K562 (cell line): Measurements from ENCODE around the gene BSCL2. TPM values are rescaled to one million over a fixed set of nuclear protein-coding genes. Genes with fewer than 3 reads are reported as not detected.

Source experiments
- L3MBTL2 ChIP-seq: fragments of 450-650 bp; IDR thresholded peaks from 2 replicates; pipeline ENCODE4 v1.6.1; 2016; ENCODE audit warnings: mild to moderate bottlenecking, moderate library complexity
- NR1H2 ChIP-seq: sonication (generic); formaldehyde crosslinking; IDR thresholded peaks from 2 replicates; pipeline ENCODE4 v1.4.0; 2020; ENCODE audit warnings: mild to moderate bottlenecking, missing genetic modification reagents
- SP1 ChIP-seq: sonication (generic); formaldehyde crosslinking; IDR thresholded peaks from 2 replicates; pipeline ENCODE4 v1.8.1; 2022; ENCODE audit warnings: mild to moderate bottlenecking, missing genetic modification reagents
- ZNF3 ChIP-seq: fragments of 250-450 bp; sonication (Bioruptor Pico); IDR thresholded peaks from 2 replicates; pipeline ENCODE4 v1.5.0; 2021; ENCODE audit warnings: mild to moderate bottlenecking, moderate library complexity
- ZNF780A ChIP-seq: fragments of 250-450 bp; sonication (Bioruptor Pico); IDR thresholded peaks from 2 replicates; pipeline ENCODE4 v1.5.0; 2021; ENCODE audit warnings: mild to moderate bottlenecking
- polyA plus RNA-seq, 8 experiments: library from polyadenylated mRNA; depleted of rRNA in 4 of 8; stranded (reverse) in 5 of 8; unstranded in 3 of 8; fragments of >200 nt; fragmentation: Nextera tagmentation in 2 of 8; fragmentation: Illumina TruSeq in 1 of 8; extraction: Ambion mirVana in 2 of 8; extraction: Trizol in 1 of 8; gene quantifications; 2 replicates each; pipeline versions ENCODE4 v1.2.1 to v1.2.3, GENCODE V29; 2011 to 2014; ENCODE audit warnings: inconsistent platforms in 1 of 8, missing spikeins in 1 of 8
- total RNA-seq, 7 experiments: library from RNA; depleted of rRNA in 6 of 7; stranded (reverse); fragments of >200 nt in 6 of 7; fragmentation: Illumina TruSeq in 2 of 7; extraction: Trizol in 2 of 7; gene quantifications; 2 replicates each; pipeline versions ENCODE4 v1.2.1 to v1.2.3, GENCODE V29; 2011 to 2021; ENCODE audit warnings: low replicate concordance in 1 of 7
- TF ChIP-seq, protein P1 (sequence below): fragments of 450-650 bp; IDR thresholded peaks from 2 replicates; pipeline ENCODE4 v1.6.1; 2016; ENCODE audit warnings: borderline replicate concordance
- TF ChIP-seq, protein P2 (sequence below): sonication (generic); formaldehyde crosslinking; IDR thresholded peaks from 2 replicates; pipeline ENCODE4 v1.9.0; 2022; ENCODE audit warnings: mild to moderate bottlenecking, missing genetic modification reagents
- TF ChIP-seq, protein P3 (sequence below), 2 experiments: fragments of 200-800 bp in 1 of 2; sonication (Bioruptor generic) in 1 of 2; sonication (generic) in 1 of 2; formaldehyde crosslinking in 1 of 2; IDR thresholded peaks in 1 of 2; conservative IDR thresholded peaks in 1 of 2; 2 replicates each; pipeline versions ENCODE4 v1.5.0 to v1.6.1; 2016 to 2020; ENCODE audit warnings: missing compliant biosample characterization in 1 of 2, missing genetic modification characterization in 1 of 2, missing genetic modification reagents in 1 of 2
- TF ChIP-seq, protein P4 (sequence below), 2 experiments: fragments of 450-650 bp in 1 of 2; sonication (generic) in 1 of 2; formaldehyde crosslinking in 1 of 2; IDR thresholded peaks; 2 replicates each; pipeline versions ENCODE4 v1.7.1 to v1.9.0; 2016 to 2022; ENCODE audit warnings: inconsistent platforms in 1 of 2, mild to moderate bottlenecking in 1 of 2, missing genetic modification reagents in 1 of 2
- TF ChIP-seq, protein P5 (sequence below): sonication (generic); formaldehyde crosslinking; IDR thresholded peaks from 2 replicates; pipeline ENCODE4 v1.8.0; 2022; ENCODE audit warnings: mild to moderate bottlenecking, missing genetic modification reagents

BSCL2 gene
- total and polyA plus RNA-seq, 9 of the 15 experiments (the other 6 are each of a cell fraction or from before 2014, with no cell fraction given) = 18.9 to 51.7 (median 35.2) TPM

DNA sequence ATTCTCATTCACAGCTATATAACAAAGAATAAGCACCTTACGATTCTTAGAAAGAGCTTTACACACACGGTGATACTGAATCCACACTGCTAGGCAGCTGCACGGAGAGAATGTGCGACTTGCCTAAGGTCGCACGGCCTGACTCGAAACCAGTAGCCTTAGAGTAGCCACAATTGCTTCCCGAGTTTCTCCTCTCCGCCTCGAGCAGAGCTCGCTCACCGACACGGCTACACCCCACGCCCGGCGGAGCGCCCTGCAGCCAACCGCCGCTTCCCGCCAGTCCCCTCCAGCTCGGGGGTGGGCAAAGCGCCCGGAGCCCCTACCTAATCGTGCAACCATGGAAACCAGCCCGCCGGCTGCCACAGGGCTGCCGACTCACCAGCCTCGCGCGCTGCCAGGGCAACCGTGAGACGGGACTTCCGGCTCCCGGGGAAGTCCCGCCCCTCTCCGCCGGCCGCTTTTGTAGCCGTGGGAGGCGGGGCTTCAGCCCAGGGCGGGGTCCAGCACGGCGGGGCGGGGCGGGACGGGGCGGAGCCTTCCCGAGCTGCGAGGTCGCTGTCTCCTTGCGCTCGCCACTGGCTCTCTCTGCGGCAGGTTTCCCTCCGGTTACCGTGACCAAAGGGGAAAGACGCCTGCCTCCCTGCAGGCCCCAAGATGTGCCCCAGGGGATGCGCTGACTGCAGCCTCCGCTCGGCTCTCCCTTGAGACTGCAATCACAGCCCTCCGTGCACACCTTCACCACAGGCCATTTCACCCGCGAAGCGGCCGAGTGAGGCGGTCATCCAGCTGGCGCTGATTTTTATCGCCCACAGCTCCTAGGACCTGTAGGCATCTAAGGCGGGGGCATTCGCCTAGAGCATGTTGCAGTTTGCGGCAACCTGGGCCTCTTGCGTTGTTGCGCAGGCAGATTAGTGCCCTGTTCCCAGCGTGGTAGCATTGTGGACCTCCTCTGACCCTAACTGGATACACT, 1.1 kb downstream of the BSCL2 start (continued):
- TF ChIP-seq, protein P1, sequence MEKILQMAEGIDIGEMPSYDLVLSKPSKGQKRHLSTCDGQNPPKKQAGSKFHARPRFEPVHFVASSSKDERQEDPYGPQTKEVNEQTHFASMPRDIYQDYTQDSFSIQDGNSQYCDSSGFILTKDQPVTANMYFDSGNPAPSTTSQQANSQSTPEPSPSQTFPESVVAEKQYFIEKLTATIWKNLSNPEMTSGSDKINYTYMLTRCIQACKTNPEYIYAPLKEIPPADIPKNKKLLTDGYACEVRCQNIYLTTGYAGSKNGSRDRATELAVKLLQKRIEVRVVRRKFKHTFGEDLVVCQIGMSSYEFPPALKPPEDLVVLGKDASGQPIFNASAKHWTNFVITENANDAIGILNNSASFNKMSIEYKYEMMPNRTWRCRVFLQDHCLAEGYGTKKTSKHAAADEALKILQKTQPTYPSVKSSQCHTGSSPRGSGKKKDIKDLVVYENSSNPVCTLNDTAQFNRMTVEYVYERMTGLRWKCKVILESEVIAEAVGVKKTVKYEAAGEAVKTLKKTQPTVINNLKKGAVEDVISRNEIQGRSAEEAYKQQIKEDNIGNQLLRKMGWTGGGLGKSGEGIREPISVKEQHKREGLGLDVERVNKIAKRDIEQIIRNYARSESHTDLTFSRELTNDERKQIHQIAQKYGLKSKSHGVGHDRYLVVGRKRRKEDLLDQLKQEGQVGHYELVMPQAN = peak; percentile 85
- TF ChIP-seq NR1H2 (CRISPR knock-in tag) (peak; percentile 0; the same call in 1 of the 2 replicates), ZNF780A (CRISPR knock-in tag) (0 out of 2 replicates have a peak, but pooled peaks have one; percentile 23), ZNF3 (peak; percentile 67; the same call in 1 of the 2 replicates), L3MBTL2 (peak; percentile 69), SP1 (CRISPR knock-in tag) (peak; percentile 87)
- TF ChIP-seq, protein P2, sequence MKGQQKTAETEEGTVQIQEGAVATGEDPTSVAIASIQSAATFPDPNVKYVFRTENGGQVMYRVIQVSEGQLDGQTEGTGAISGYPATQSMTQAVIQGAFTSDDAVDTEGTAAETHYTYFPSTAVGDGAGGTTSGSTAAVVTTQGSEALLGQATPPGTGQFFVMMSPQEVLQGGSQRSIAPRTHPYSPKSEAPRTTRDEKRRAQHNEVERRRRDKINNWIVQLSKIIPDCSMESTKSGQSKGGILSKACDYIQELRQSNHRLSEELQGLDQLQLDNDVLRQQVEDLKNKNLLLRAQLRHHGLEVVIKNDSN (CRISPR knock-in tag) = peak; percentile 29
- TF ChIP-seq, protein P3, sequence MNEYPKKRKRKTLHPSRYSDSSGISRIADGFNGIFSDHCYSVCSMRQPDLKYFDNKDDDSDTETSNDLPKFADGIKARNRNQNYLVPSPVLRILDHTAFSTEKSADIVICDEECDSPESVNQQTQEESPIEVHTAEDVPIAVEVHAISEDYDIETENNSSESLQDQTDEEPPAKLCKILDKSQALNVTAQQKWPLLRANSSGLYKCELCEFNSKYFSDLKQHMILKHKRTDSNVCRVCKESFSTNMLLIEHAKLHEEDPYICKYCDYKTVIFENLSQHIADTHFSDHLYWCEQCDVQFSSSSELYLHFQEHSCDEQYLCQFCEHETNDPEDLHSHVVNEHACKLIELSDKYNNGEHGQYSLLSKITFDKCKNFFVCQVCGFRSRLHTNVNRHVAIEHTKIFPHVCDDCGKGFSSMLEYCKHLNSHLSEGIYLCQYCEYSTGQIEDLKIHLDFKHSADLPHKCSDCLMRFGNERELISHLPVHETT (CRISPR knock-in tag; conservative IDR thresholded peaks at IDR 0.05 in 1 of 2, IDR thresholded peaks at IDR 0.05 in 1 of 2) = peak in 1 of 2 experiments; percentile 77; a peak in 2 of 4 replicates
- TF ChIP-seq, protein P4, sequence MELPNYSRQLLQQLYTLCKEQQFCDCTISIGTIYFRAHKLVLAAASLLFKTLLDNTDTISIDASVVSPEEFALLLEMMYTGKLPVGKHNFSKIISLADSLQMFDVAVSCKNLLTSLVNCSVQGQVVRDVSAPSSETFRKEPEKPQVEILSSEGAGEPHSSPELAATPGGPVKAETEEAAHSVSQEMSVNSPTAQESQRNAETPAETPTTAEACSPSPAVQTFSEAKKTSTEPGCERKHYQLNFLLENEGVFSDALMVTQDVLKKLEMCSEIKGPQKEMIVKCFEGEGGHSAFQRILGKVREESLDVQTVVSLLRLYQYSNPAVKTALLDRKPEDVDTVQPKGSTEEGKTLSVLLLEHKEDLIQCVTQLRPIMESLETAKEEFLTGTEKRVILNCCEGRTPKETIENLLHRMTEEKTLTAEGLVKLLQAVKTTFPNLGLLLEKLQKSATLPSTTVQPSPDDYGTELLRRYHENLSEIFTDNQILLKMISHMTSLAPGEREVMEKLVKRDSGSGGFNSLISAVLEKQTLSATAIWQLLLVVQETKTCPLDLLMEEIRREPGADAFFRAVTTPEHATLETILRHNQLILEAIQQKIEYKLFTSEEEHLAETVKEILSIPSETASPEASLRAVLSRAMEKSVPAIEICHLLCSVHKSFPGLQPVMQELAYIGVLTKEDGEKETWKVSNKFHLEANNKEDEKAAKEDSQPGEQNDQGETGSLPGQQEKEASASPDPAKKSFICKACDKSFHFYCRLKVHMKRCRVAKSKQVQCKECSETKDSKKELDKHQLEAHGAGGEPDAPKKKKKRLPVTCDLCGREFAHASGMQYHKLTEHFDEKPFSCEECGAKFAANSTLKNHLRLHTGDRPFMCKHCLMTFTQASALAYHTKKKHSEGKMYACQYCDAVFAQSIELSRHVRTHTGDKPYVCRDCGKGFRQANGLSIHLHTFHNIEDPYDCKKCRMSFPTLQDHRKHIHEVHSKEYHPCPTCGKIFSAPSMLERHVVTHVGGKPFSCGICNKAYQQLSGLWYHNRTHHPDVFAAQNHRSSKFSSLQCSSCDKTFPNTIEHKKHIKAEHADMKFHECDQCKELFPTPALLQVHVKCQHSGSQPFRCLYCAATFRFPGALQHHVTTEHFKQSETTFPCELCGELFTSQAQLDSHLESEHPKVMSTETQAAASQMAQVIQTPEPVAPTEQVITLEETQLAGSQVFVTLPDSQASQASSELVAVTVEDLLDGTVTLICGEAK (IDR thresholded peaks at IDR 0.05) = peak; percentile 88
- TF ChIP-seq, protein P4 (CRISPR knock-in tag; IDR thresholded peaks at IDR 0.05) = no peak
- TF ChIP-seq, protein P5, sequence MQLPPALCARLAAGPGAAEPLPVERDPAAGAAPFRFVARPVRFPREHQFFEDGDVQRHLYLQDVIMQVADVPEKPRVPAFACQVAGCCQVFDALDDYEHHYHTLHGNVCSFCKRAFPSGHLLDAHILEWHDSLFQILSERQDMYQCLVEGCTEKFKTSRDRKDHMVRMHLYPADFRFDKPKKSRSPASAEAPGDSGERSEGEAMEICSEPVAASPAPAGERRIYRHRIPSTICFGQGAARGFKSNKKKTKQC = peak; percentile 70
